Endometrial microvascular endothelial cells (primary cell): Measurements from ENCODE around the gene RAI1. TPM values are rescaled to one million over a fixed set of nuclear protein-coding genes. Genes with fewer than 3 reads are reported as not detected.

ENCODE experiments used
- in situ Hi-C: cut with HindIII; loops from 2 replicates; pipeline ENCODE4 v1.10.0; 2017; ENCODE audit warnings: low sequenced_read_pairs, low pct_unique_long_range_greater_than_20kb; ENCODE audit errors: inconsistent ontology term
- total RNA-seq: library from RNA; depleted of rRNA; stranded (reverse); fragments of >200 nt; gene quantifications from one replicate; pipeline ENCODE4 v1.2.3, GENCODE V29; 2015; ENCODE audit errors: inconsistent ontology term

The RAI1 gene
- total RNA-seq, 1 donor from 2014 or later, result 14.3 TPM

DNA sequence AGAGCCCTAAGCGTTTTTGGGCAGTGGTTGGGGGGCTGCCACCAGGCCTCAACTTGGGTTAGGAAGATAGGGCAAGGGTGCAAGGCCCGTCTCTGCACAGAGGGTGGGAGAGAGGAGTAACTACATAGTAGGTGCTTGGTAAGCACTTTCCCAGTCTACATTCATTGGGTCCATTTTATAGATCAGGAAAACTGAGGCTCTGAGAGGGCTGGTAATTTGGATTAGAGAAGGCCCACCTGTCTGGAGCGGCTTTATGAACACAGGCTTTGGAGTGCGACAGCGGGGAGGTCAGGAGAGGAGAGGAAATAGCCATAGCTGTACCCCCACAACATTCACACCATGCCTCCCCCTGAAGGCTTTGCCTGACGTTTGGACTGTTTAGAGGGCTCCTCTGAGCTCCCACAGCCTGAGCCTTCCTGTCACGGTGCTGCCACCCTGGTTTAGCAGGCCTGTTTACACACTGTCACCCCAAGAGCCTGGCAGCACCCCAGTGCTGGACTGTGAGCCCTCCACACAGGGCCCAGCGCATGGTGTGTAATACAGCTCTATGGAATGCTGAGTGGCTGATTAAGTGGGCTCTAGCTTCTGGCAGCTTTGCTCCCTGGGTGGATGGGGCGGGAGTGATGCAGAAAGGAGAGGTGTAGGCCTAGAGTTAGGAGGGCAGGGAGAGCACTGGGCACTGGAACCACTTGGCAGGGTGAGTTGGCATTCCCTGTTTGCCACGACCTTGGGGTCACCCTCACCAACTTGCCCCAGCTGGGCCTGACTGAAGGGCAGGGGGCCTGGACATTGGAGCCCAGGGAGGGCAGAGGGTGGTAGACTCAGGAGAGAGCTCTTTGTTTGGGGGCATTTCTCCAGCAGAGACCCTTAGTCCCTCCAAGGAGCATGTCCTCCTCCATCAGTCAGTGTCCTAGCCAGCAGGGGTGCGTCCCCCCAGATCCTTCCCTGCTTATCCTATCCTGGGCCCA lies 73.7 kb downstream of the RAI1 start:
- in situ Hi-C loops, result no loop called here

DNA sequence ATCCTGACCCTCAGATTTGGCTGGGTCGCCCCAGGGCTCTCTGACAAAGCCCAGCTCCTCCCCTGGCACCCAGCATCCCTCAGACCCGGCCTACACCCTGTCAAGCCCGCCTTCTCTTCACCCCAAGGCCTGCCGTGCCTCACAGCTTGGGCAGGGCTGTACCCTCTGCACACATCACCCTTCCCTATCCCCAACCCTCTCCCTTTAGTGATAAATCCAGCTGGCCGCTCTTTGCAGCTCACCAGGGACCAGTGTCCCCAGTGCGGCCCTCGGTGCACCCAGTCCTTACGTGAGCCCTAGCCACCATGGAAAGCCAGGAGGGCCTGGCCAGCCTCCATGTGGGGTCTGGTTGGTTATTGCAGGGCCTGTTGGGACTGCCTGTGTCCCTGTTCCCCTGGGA lies 74.5 kb downstream of the RAI1 start:
- in situ Hi-C loops, result no loop called here

GRCh38 chr17:17757391-17757791 lies 76.1 kb downstream of the RAI1 start:
- in situ Hi-C loops, result no loop called here

- in situ Hi-C loops, result no loop called here
Observed at GRCh38 chr17:17757956-17758845, 76.9 kb downstream of the RAI1 start.

- in situ Hi-C loops, result no loop called here
Observed at GRCh38 chr17:17758941-17759563, 77.8 kb downstream of the RAI1 start.

- in situ Hi-C loops, result no loop called here
Observed at GRCh38 chr17:17760350-17760749, 79.1 kb downstream of the RAI1 start.

- in situ Hi-C loops, result no loop called here
Observed at GRCh38 chr17:17760872-17761550, 79.8 kb downstream of the RAI1 start.

DNA sequence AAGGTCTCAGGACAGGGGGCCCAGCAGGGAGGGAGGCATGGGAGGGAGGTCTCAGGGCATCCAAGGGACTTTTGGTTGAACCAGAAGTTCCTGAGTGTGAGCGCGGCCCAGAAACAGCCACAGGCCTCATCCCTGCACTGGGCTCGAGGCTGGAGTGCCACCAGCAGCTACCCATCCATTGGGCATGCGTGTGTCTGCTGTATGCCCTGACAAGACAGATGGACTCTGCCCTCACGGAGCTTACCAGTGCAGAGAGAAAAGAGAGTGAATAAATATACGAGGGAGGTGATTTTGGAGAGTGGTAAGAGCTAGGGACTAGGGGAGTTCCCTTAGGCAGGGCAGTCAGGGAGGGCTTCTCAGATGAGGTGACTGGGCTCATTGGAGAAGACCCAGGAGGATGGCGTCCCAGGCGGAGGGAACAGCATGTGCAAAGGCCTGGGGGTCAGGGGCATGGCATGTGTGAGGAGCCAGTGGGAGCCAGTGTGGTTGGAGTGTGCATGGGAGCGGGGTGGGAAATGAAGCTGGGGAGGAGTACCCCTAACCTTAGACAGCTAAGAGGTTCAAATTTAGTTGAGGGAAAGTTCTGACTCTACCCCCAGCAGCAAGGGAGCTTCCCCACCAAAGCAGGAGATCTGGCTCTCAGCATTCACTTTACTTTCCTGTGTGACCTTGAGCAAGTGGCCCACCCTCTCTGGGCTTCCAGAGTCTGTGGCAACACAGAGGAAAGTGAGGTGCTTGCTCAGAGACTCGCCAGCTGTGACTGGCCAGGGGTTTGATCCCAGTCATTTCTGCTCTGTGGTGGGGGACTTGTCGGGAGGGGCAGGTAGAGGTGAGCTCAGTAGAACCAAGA lies 80.9 kb downstream of the RAI1 start:
- in situ Hi-C loops, result no loop called here

GRCh38 chr17:17762744-17763105 lies 81.5 kb downstream of the RAI1 start:
- in situ Hi-C loops, result no loop called here

GRCh38 chr17:17763136-17763535 lies 81.9 kb downstream of the RAI1 start:
- in situ Hi-C loops, result no loop called here

DNA sequence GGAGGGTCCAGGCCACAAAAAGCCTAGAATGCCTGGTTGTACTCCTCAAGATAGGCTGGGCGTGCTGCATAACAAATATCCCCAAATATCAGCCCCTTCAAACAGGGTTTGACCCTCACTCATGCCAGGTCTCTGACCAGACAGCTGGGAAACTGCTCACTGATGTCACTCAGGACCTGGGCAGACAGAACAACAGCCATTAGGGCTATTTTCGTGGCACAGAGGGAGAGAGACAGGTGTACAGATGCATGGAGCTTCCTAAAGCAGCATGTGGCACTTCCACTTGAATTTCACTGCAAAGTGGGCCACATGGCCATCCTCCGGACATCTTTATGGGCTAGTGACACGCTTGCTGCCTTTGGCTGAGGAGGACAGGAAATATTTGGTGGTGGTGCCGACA lies 82.5 kb downstream of the RAI1 start:
- in situ Hi-C loops, result no loop called here

DNA sequence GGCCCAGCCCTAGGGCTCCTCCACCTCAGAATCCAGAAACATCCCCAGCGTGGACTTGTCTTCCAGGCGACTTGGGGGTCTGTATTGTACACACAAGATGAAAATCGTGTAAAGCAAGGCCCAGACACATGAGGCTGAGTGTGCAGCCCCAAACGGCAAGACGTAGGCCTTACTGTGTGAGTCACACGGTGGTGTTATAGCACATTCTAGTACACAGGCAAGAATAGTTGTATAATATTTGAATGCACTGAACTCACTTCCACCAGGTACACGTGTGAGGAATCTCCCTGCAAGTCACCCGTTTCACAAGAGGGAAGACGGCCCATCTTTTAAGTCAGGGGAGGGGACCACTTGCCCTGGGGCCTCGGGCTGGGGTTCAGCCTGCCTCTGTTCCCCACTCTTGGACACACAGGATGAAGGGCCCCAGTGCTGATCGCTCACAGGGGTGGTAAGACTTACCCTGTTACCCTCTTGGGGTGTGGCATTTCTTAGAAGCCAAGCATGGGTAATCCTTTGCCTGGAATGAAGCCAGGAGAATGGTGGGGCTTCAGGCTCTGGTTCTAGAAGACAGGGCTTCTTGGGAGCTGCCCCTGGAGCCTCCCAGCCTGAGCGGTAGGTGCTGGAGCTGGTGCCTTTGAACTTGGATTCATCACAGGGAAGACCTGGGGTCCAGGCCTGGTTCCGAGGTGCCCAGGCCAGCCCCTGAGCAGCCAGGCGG lies 84.3 kb downstream of the RAI1 start:
- in situ Hi-C loops, result no loop called here

DNA sequence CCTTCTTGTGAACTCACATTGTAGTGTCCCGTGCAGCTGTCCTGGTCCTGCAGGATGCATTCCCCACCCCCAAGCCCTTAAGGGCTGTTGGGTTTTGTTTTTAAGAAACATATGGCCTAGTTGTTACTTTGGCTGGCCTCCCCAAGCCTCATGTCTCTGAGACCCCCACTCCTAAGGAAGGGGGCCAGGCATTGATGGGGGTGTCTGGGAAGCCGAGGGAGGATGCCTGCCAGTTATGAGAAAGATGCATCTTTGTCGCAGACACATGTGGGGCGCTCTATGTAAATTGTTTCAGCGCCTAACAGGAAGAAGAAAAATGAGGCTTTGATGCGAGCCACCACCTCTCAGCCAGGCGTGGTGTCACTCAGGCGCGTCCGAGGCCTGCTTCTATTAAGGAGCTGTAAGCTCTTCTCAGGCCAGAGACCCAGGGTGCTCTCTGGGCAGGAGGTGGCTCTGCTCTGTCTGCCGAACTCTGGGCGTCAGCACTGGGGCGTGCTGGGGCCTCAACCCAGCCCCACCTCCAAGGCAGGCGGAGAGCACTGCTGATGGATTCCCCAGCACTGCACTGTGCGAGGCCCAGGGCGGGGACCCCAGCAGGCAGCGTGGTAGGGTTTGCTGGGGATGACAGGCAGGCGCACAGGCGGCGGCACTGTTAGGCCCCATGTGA lies 85.0 kb downstream of the RAI1 start:
- in situ Hi-C loops, result no loop called here

- in situ Hi-C loops, result no loop called here
Observed at GRCh38 chr17:17766744-17767120, 85.5 kb downstream of the RAI1 start.

- in situ Hi-C loops, result no loop called here
Observed at GRCh38 chr17:17767154-17767869, 86.1 kb downstream of the RAI1 start.

GRCh38 chr17:17767887-17768418 lies 86.7 kb downstream of the RAI1 start:
- in situ Hi-C loops, result no loop called here
